Right lobe of liver (tissue), 4 donors: ENCODE results near the gene DDX54.

Source experiments
- CTCF ChIP-seq, 4 donors: fragments of 200-600 bp in 3 of 4; fragments of 450-650 bp in 1 of 4; IDR thresholded peaks; one replicate each; pipeline versions ENCODE4 v1.5.1 to v1.8.0; 2016 to 2022; ENCODE audit warnings: antibody characterized with exemption in 4 of 4, mild to moderate bottlenecking in 2 of 4
- POLR2A ChIP-seq: fragments of 450-650 bp; IDR thresholded peaks from one replicate; pipeline ENCODE4 v1.6.1; 2017; ENCODE audit warnings: antibody characterized with exemption, mild to moderate bottlenecking
- donor health status: DM: no; HTN: no; CAD: no.
- donor health status: DM: no; HTN: no; CAD: no.
- donor health status: DM: no; HTN: yes; CAD: no.

- TF ChIP-seq CTCF (IDR thresholded peaks at IDR 0.05) (no peak), POLR2A (no peak)
These were observed 45.3 kb upstream of the DDX54 start for GRCh38 chr12:113230315-113231234.
